Measurements from ENCODE around the gene ANKRD33B. TPM values are rescaled to one million over a fixed set of nuclear protein-coding genes. Genes with fewer than 3 reads are reported as not detected.

The ANKRD33B gene
- total RNA-seq, 1 donor from 2014 or later, result 6.1 TPM

- H3K4me3 ChIP-seq, result no peak overlapping the region
- H3K36me3 ChIP-seq, result no peaks in the 10 kb centered on the region
- H3K9me3 ChIP-seq, result no peaks in the 10 kb centered on the region
- H3K27ac ChIP-seq, result no peak overlapping the region
- ATAC-seq, result no peak
- no peak for DNase-seq
- H3K27me3 ChIP-seq, result no peaks in the 10 kb centered on the region
- no peaks in the 10 kb centered on the region for H3K4me1 ChIP-seq
- intact Hi-C loops (cut with DNase I), result no loop called here
- no peak for TF ChIP-seq CTCF (IDR thresholded peaks at IDR 0.05)
Observed at GRCh38 chr5:10586008-10586407, 22.1 kb downstream of the ANKRD33B start.

DNA sequence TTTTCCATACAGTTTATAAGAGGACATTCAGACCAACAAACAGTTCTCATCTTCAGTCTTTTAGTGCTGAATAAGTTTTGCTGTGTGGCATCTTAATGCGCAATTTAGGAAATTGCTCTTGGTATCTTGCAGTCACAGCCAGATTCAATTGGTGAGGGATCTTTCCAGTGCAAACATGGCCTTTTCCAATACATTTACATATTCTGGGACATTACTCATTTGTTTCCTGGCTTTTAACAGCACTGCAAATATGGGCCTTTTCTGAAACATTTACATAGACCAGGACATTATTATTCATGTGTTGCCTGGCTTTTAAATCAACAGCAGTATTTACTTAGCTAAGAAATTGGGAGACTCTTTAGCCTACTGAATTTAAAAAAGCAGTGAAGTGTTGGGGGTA is 22.7 kb downstream of the ANKRD33B start:
- H3K9me3 ChIP-seq, result no peaks in the 10 kb centered on the region
- no peaks in the 10 kb centered on the region for H3K36me3 ChIP-seq
- H3K27ac ChIP-seq, result no peak overlapping the region
- TF ChIP-seq CTCF (IDR thresholded peaks at IDR 0.05), result no peak
- intact Hi-C loops (cut with DNase I), result no loop called here
- ATAC-seq (no peak), DNase-seq (no peak)
- no peaks in the 10 kb centered on the region for H3K27me3 ChIP-seq
- no peaks in the 10 kb centered on the region for H3K4me1 ChIP-seq
- no peak overlapping the region for H3K4me3 ChIP-seq

DNA sequence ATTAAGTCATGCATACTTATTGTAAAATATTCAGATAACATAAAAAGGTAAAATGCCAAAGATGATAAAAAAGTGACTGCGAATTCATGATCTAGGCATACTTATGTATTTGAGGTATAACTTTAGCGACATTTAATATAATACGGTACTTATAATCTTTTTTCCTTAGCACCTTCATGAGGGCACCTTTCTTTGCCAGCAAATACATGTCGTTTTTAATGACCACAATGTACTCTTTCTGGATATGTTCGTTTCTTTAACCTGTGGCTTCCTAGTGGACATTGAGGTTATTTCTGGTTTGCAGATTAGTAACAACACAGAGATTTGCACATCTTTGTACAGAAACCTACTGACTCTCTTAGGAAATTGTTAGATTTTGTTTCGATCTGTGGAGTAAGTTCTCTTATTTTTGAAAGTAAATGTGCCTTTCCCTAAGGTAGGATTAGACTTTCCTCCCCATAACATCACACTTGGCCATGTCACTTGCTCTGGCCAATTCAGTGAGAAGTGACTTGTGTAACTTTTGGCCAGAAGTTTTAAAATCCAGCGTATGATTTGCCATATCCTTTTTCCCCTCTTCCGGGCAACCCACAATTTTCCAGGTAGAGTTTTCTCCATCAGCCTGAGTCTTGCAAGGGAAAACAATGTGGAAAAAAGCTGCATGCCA is 24.4 kb downstream of the ANKRD33B start:
- ATAC-seq (no peak), DNase-seq (no peak)
- no peaks in the 10 kb centered on the region for H3K27me3 ChIP-seq
- intact Hi-C loops (cut with DNase I), result no loop called here
- H3K4me3 ChIP-seq, result no peak overlapping the region
- TF ChIP-seq CTCF (IDR thresholded peaks at IDR 0.05), result no peak
- no peak overlapping the region for H3K27ac ChIP-seq
- no peaks in the 10 kb centered on the region for H3K4me1 ChIP-seq
- H3K9me3 ChIP-seq, result no peaks in the 10 kb centered on the region
- no peaks in the 10 kb centered on the region for H3K36me3 ChIP-seq

GRCh38 chr5:10588779-10589447 is 25.0 kb downstream of the ANKRD33B start:
- DNase-seq, result no peak
- TF ChIP-seq CTCF (IDR thresholded peaks at IDR 0.05), result no peak
- Histone ChIP-seq H3K4me3 (no peak overlapping the region), H3K9me3 (no peaks in the 10 kb centered on the region), H3K36me3 (no peaks in the 10 kb centered on the region), H3K27me3 (no peaks in the 10 kb centered on the region), H3K4me1 (no peaks in the 10 kb centered on the region), H3K27ac (no peak overlapping the region)
- peak; percentile 40 for ATAC-seq
- intact Hi-C loops (cut with DNase I), result no loop called here

GRCh38 chr5:10590226-10590999 is 26.5 kb downstream of the ANKRD33B start:
- Histone ChIP-seq H3K27ac (no peak overlapping the region), H3K27me3 (no peaks in the 10 kb centered on the region), H3K36me3 (no peaks in the 10 kb centered on the region), H3K9me3 (no peaks in the 10 kb centered on the region), H3K4me3 (no peak overlapping the region), H3K4me1 (peaks cover 2% of the 10 kb centered on the region)
- TF ChIP-seq CTCF (IDR thresholded peaks at IDR 0.05), result no peak
- ATAC-seq (peak; percentile 53), DNase-seq (no peak)
- intact Hi-C loops (cut with DNase I), result no loop called here
